NB4 (cell line): ENCODE measurements around the gene RAB3IP.
"Not testable (repeated sequence)": the region's sequence is repeated elsewhere in the genome, so short reads cannot be mapped to it uniquely, and the experiment has no call there.

ENCODE experiments used
- DNase-seq: peaks from one replicate; pipeline ENCODE4 v3.0.0; 2010; ENCODE audit warnings: low read depth
- H3K4me3 ChIP-seq: one replicate; pipeline ENCODE4 v1.5.1; 2011; ENCODE audit warnings: mild to moderate bottlenecking, low read depth, low read length, moderate library complexity
- CTCF ChIP-seq: IDR thresholded peaks from one replicate; pipeline ENCODE4 v1.5.1; 2012; ENCODE audit warnings: low read depth, low read length
- MAX ChIP-seq: IDR thresholded peaks from 2 replicates; pipeline ENCODE4 v1.6.1; 2011; ENCODE audit warnings: low read depth, low read length
- MYC ChIP-seq: IDR thresholded peaks from 2 replicates; pipeline ENCODE4 v1.6.1; 2011; ENCODE audit warnings: low read depth, low read length
- POLR2A ChIP-seq: IDR thresholded peaks from 2 replicates; pipeline ENCODE4 v1.6.1; 2011; ENCODE audit warnings: mild to moderate bottlenecking; ENCODE audit not compliant: insufficient read length; ENCODE audit errors: extremely low read depth

RAB3IP gene

GRCh38 chr12:69844836-69845235, 106.2 kb downstream of the RAB3IP start:
- no peak for DNase-seq
- H3K4me3 ChIP-seq: no peak overlapping the region
- TF ChIP-seq POLR2A: no peak
- no peak for TF ChIP-seq MAX
- no peak for TF ChIP-seq MYC
- TF ChIP-seq CTCF: no peak

- TF ChIP-seq POLR2A (no peak), CTCF (no peak), MAX (no peak), MYC (no peak)
- DNase-seq: no peak
- no peak overlapping the region for H3K4me3 ChIP-seq
Measured at GRCh38 chr12:69846976-69847375, 108.3 kb downstream of the RAB3IP start.

DNA sequence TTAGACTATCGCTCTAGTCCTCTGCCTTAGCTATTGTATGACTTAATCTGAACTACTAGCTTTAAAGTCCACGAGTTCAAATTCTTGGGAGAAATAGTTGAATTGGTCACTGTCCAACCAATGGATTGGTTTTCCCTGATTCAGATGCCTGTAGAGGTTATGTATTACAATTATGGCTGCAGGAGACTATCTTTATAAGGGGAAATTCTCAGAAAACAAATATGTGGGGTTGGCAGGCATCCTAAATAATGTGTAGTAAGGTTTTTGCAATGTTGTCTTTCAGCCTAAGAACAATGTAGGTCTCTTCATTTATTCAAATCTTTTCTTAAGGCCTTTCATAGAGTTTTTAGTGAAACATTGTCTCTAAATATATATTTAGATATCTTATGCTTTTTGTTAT, 113.3 kb downstream of the RAB3IP start:
- DNase-seq: no peak
- no peak for TF ChIP-seq MAX
- no peak overlapping the region for H3K4me3 ChIP-seq

GRCh38 chr12:69853176-69853961, 114.7 kb downstream of the RAB3IP start:
- not testable (repeated sequence) for H3K4me3 ChIP-seq, DNase-seq

DNA sequence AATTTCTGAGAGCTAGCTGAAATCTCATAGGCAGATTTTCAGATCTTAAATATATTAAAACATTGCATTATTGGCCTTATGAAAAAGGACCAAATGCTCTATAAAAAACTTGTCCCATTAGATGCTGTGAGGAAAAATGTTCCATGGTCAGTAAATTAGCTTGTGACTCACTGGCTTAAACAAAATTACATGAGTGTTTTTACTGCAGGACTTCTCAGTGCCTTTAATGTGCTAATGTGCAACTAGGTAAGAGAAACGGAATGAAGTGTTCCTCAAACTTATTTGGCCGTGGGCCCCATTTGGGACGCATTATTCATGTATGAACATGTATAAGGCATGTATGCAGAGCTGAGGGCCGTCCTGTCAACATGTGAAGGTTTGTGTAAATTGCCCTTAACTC, 128.0 kb downstream of the RAB3IP start:
- DNase-seq: no peak
- TF ChIP-seq CTCF (no peak), POLR2A (no peak), MYC (no peak), MAX (no peak)
- no peak overlapping the region for H3K4me3 ChIP-seq

GRCh38 chr12:69868695-69869094, 130.0 kb downstream of the RAB3IP start:
- DNase-seq: no peak
- TF ChIP-seq MYC (no peak), POLR2A (no peak), MAX (no peak), CTCF (no peak)
- no peak overlapping the region for H3K4me3 ChIP-seq

DNA sequence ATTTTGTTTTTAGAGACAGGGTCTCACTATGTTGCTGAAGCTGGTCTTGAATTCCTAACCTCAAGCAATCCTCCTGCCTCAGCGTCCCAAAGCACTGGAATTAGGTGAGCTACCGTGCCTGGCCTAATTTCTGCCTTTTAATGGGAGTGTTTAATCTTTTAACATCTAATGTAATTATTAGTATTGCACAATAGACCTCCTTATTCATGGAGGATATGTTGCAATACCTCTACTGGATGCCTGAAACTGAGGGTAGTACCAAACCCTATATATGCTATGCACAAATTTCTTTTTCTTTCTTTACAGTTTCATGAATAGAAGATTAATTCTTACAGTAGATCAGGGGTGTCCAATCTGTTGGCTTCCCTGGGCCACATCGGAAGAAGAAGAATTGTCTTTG, 134.1 kb downstream of the RAB3IP start:
- DNase-seq: no peak
- no peak overlapping the region for H3K4me3 ChIP-seq
- TF ChIP-seq POLR2A: no peak
- TF ChIP-seq MAX: no peak
- no peak for TF ChIP-seq CTCF
- TF ChIP-seq MYC: no peak
